ENCODE results near the gene PGAM2.

PGAM2 gene

DNA sequence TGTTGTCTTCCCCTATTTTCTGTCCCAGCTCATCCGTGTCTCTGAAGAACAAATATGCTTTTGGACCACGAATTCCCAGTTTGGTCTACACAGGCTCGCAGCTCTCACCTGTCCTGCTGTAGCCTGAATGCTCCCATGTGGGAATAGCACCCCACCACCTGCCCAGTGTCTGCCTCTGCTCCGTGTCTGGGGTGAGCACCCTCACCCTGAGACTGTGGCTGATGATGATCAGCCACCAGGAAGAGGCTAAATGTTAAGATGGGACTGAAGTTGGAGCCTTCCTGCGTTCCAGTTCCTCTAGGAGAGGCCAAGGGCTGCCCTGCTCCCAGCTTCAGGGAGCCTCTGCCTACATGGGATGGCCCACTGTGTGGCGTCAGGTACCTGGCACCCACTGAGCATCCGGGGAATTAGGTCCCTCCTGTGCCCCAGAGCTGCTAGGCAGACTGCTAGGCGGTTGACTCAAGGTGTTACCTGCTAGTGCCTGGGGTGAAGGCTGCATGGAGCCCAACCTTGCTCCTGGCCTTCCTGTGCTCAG is 3.7 kb downstream of the PGAM2 start:
- TF ChIP-seq CTCF (IDR thresholded peaks at IDR 0.05; ENCODE audit: insufficient read depth, low read length, missing control alignments): no peak
- CTCF ChIA-PET: interaction anchor here (0.8 to 1.4 kb wide), 3 partner anchors 7 to 11 kb away, joined by 3 to 6 read pairs (median 3); no protein-coding TSS in a partner anchor
- no peak overlapping the region for H3K4me3 ChIP-seq (ENCODE audit: low read depth, low read length)
- DNase-seq (ENCODE audit: low read depth, low spot score): no peak
- POLR2A ChIA-PET: no interaction called here

- DNase-seq (ENCODE audit: low read depth, low spot score): no peak
- ChIA-PET POLR2A (no interaction called here), CTCF (interaction anchor here (1.1 to 1.5 kb wide), 4 partner anchors 10 to 41 kb away, joined by 3 to 6 read pairs (median 4); no protein-coding TSS in a partner anchor)
- TF ChIP-seq CTCF (IDR thresholded peaks at IDR 0.05; ENCODE audit: insufficient read depth, low read length, missing control alignments): no peak
- no peak overlapping the region for H3K4me3 ChIP-seq (ENCODE audit: low read depth, low read length)
Measured at GRCh38 chr7:44060948-44061644, 4.3 kb downstream of the PGAM2 start.

GRCh38 chr7:44060091-44060947 is 5.0 kb downstream of the PGAM2 start:
- H3K4me3 ChIP-seq (ENCODE audit: low read depth, low read length): no peak overlapping the region
- DNase-seq (ENCODE audit: low read depth, low spot score): no peak
- CTCF ChIA-PET: interaction anchor here (1.2 to 1.5 kb wide), 3 partner anchors 11 to 41 kb away, joined by 3 to 4 read pairs (median 4); no protein-coding TSS in a partner anchor
- TF ChIP-seq CTCF (IDR thresholded peaks at IDR 0.05; ENCODE audit: insufficient read depth, low read length, missing control alignments): no peak
- POLR2A ChIA-PET: no interaction called here

GRCh38 chr7:44059219-44060090 is 5.9 kb downstream of the PGAM2 start:
- DNase-seq (ENCODE audit: low read depth, low spot score): no peak
- CTCF ChIA-PET: interaction anchor here (1.5 kb wide), 1 partner anchor 40 kb away, joined by 4 read pairs; no protein-coding TSS in a partner anchor
- TF ChIP-seq CTCF (IDR thresholded peaks at IDR 0.05; ENCODE audit: insufficient read depth, low read length, missing control alignments): no peak
- no peak overlapping the region for H3K4me3 ChIP-seq (ENCODE audit: low read depth, low read length)
- POLR2A ChIA-PET: no interaction called here

DNA sequence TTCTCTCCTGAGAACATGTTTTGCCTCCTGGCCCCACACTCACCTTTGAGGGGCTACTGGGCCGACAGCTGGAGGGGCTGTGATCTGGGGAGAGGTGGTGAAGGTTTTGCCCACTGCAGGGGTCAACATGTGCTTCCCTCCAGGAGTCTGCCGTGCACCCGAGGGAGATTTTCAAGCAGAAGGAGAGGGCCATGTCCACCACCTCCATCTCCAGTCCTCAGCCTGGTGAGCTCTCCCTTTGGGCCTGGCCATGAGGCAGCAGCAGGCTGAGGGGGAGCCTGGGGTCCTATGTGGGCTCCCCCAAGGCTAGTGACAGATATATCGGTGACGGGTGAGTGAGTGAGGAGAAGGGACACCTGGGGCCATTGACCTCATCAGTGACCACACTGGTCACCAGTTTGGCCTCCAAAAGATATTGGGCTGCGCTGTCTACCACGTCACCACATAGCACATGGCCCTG is 6.6 kb downstream of the PGAM2 start:
- TF ChIP-seq CTCF (IDR thresholded peaks at IDR 0.05; ENCODE audit: insufficient read depth, low read length, missing control alignments): no peak
- ChIA-PET CTCF (no interaction called here), POLR2A (no interaction called here)
- DNase-seq (ENCODE audit: low read depth, low spot score): no peak
- no peak overlapping the region for H3K4me3 ChIP-seq (ENCODE audit: low read depth, low read length)
